WTC11 (cell line): ENCODE measurements around the gene PLEKHN1. TPM values are rescaled to one million over a fixed set of nuclear protein-coding genes. Genes with fewer than 3 reads are reported as not detected.

Experiments
- ATAC-seq: fragments of 200-7000 bp; cut with Tn5 transposase; 2 replicates; pipeline ENCODE4 v1.10.0; 2021; ENCODE audit warnings: mild to moderate bottlenecking, moderate library complexity
- CTCF ChIA-PET: fragments of 300-600 bp; sonication (Branson Sonifier 250); formaldehyde crosslinking; loops from one replicate; lab custom pipeline; 2021; ENCODE audit warnings: antibody characterized with exemption; lab: Charles Lee
- POLR2A ChIA-PET: fragments of 350-600 bp; sonication (Branson Sonifier 250); formaldehyde crosslinking; loops from one replicate; lab custom pipeline; 2021; ENCODE audit warnings: antibody characterized with exemption; lab: Charles Lee
- DNase-seq: peaks from one replicate; pipeline ENCODE4 v3.0.0; 2021; ENCODE audit warnings: low spot score
- H3K27ac Mint-ChIP-seq: 2 replicates; pipeline ENCODE4 v1.8.0; 2021; ENCODE audit warnings: mixed read lengths
- H3K27me3 Mint-ChIP-seq: 2 replicates; pipeline ENCODE4 v1.8.0; 2021; ENCODE audit warnings: low read depth, mild to moderate bottlenecking, moderate library complexity, mixed read lengths
- H3K36me3 Mint-ChIP-seq: 2 replicates; pipeline ENCODE4 v1.8.0; 2021; ENCODE audit warnings: mixed read lengths
- H3K4me1 Mint-ChIP-seq: 2 replicates; pipeline ENCODE4 v1.8.0; 2022; ENCODE audit warnings: mixed read lengths
- H3K4me3 Mint-ChIP-seq: 2 replicates; pipeline ENCODE4 v1.8.0; 2021; ENCODE audit warnings: mild to moderate bottlenecking, moderate library complexity, mixed read lengths
- H3K9me3 Mint-ChIP-seq: 2 replicates; pipeline ENCODE4 v1.8.0; 2021; ENCODE audit warnings: mixed read lengths
- CBFB ChIP-seq: sonication (generic); formaldehyde crosslinking; IDR thresholded peaks from 2 replicates; pipeline ENCODE4 v1.8.1; 2022; ENCODE audit warnings: mild to moderate bottlenecking, low read depth, missing genetic modification reagents
- ETV6 ChIP-seq: sonication (generic); formaldehyde crosslinking; IDR thresholded peaks from 2 replicates; pipeline ENCODE4 v1.8.1; 2022; ENCODE audit warnings: mild to moderate bottlenecking, missing genetic modification reagents
- FOXP1 ChIP-seq: sonication (generic); formaldehyde crosslinking; IDR thresholded peaks from 2 replicates; pipeline ENCODE4 v1.8.0; 2022; ENCODE audit warnings: missing genetic modification reagents, mild to moderate bottlenecking, moderate library complexity, borderline replicate concordance
- FOXP4 ChIP-seq: sonication (generic); formaldehyde crosslinking; IDR thresholded peaks from 2 replicates; pipeline ENCODE4 v1.8.0; 2022; ENCODE audit warnings: mild to moderate bottlenecking, missing genetic modification reagents
- HMGXB4 ChIP-seq: sonication (generic); formaldehyde crosslinking; IDR thresholded peaks from 2 replicates; pipeline ENCODE4 v1.8.1; 2023; ENCODE audit warnings: mild to moderate bottlenecking, moderate library complexity, missing genetic modification reagents
- MLX ChIP-seq: sonication (generic); formaldehyde crosslinking; IDR thresholded peaks from 2 replicates; pipeline ENCODE4 v1.8.1; 2023; ENCODE audit warnings: mild to moderate bottlenecking, missing genetic modification reagents, moderate library complexity
- NR1H2 ChIP-seq: sonication (generic); formaldehyde crosslinking; IDR thresholded peaks from 2 replicates; pipeline ENCODE4 v1.9.0; 2021; ENCODE audit warnings: mild to moderate bottlenecking, moderate library complexity, missing genetic modification reagents
- NR2C2 ChIP-seq: sonication (generic); formaldehyde crosslinking; IDR thresholded peaks from 2 replicates; pipeline ENCODE4 v1.8.0; 2022; ENCODE audit warnings: mild to moderate bottlenecking, missing genetic modification reagents
- PRDM15 ChIP-seq: sonication (generic); formaldehyde crosslinking; IDR thresholded peaks from 2 replicates; pipeline ENCODE4 v1.8.0; 2022; ENCODE audit warnings: missing genetic modification reagents
- SMAD4 ChIP-seq: sonication (generic); formaldehyde crosslinking; IDR thresholded peaks from 2 replicates; pipeline ENCODE4 v1.8.0; 2022; ENCODE audit warnings: mild to moderate bottlenecking, missing genetic modification reagents
- SP1 ChIP-seq: sonication (generic); formaldehyde crosslinking; conservative IDR thresholded peaks from 2 replicates; pipeline ENCODE4 v1.8.1; 2022; ENCODE audit warnings: missing genetic modification reagents
- USF2 ChIP-seq: sonication (generic); formaldehyde crosslinking; IDR thresholded peaks from 2 replicates; pipeline ENCODE4 v1.8.1; 2023; ENCODE audit warnings: mild to moderate bottlenecking, missing genetic modification reagents, moderate library complexity
- ZNF416 ChIP-seq: fragments of 250-450 bp; sonication (Bioruptor Pico); IDR thresholded peaks from 2 replicates; pipeline ENCODE4 v1.9.0; 2021; ENCODE audit warnings: mild to moderate bottlenecking, inconsistent platforms
- total RNA-seq: library from RNA; stranded (reverse); gene quantifications from 3 replicates; pipeline ENCODE4 v1.2.3, GENCODE V29; 2021

The PLEKHN1 gene
- total RNA-seq, 1 experiment from 2014 or later: 3.4 TPM

- H3K9me3 Mint-ChIP-seq: no peaks in the 10 kb centered on the region
- ATAC-seq (peak; percentile 3), DNase-seq (no peak)
- ChIA-PET CTCF (interaction anchor here (0.8 to 4.9 kb wide), 18 partner anchors 10 to 124 kb away, joined by 3 to 40 read pairs (median 4); partner anchors contain the start of genes AGRN, PLEKHN1 and SAMD11), POLR2A (interaction anchor here (1.1 kb wide), 1 partner anchor 35 kb away, joined by 3 read pairs; no protein-coding TSS in a partner anchor)
- peak overlapping the region; percentile 70 for H3K4me3 Mint-ChIP-seq
- TF ChIP-seq ETV6 (CRISPR knock-in tag) (peak; percentile 36; the same call in 1 of the 2 replicates), USF2 (CRISPR knock-in tag) (no peak)
- no peaks in the 10 kb centered on the region for H3K36me3 Mint-ChIP-seq
- H3K27me3 Mint-ChIP-seq: peaks cover 65% of the 10 kb centered on the region
- H3K4me1 Mint-ChIP-seq: peaks cover 10% of the 10 kb centered on the region
- no peak overlapping the region for H3K27ac Mint-ChIP-seq
Observed at GRCh38 chr1:940107-941014, 25.9 kb upstream of the PLEKHN1 start.

GRCh38 chr1:941015-941587 is 25.2 kb upstream of the PLEKHN1 start:
- no peak overlapping the region for H3K27ac Mint-ChIP-seq
- H3K4me1 Mint-ChIP-seq: peaks cover 6% of the 10 kb centered on the region
- H3K27me3 Mint-ChIP-seq: peaks cover 61% of the 10 kb centered on the region
- TF ChIP-seq FOXP1 (CRISPR knock-in tag) (no peak), HMGXB4 (CRISPR knock-in tag) (0 out of 2 replicates have a peak, but pooled peaks have one; percentile 1), CBFB (CRISPR knock-in tag) (no peak), FOXP4 (no peak), USF2 (CRISPR knock-in tag) (no peak), PRDM15 (CRISPR knock-in tag) (no peak), SP1 (no peak), NR1H2 (CRISPR knock-in tag) (no peak), SMAD4 (no peak), NR2C2 (CRISPR knock-in tag) (no peak), ZNF416 (no peak), MLX (0 out of 2 replicates have a peak, but pooled peaks have one; percentile 44)
- H3K4me3 Mint-ChIP-seq: peak overlapping the region; percentile 70
- no peaks in the 10 kb centered on the region for H3K9me3 Mint-ChIP-seq
- no peak for ATAC-seq
- DNase-seq: no peak
- POLR2A ChIA-PET: no interaction called here
- CTCF ChIA-PET: interaction anchor here (0.8 to 4.9 kb wide), 15 partner anchors 10 to 123 kb away, joined by 3 to 40 read pairs (median 4); partner anchors contain the start of genes PLEKHN1 and SAMD11
- H3K36me3 Mint-ChIP-seq: no peaks in the 10 kb centered on the region
